Brain microvascular endothelial cell (primary cell): ENCODE results near the gene AGBL5.
A peak's percentile ranks its signal among the peaks of the same experiment; 100 is the strongest.

Source experiments
- DNase-seq: peaks from one replicate; pipeline ENCODE4 v3.0.0-alpha.2; 2020
- H3K27ac ChIP-seq: fragments of 250-450 bp; sonication (Bioruptor Pico); 2 replicates; pipeline ENCODE4 v1.5.1; 2020; ENCODE audit warnings: mild to moderate bottlenecking, moderate library complexity
- H3K27me3 ChIP-seq: fragments of 250-450 bp; sonication (Bioruptor Pico); replicated peaks from 2 replicates; pipeline ENCODE4 v1.5.1; 2020; ENCODE audit warnings: mild to moderate bottlenecking
- H3K36me3 ChIP-seq: fragments of 250-450 bp; sonication (Bioruptor Pico); replicated peaks from 2 replicates; pipeline ENCODE4 v1.5.1; 2020; ENCODE audit warnings: mild to moderate bottlenecking
- H3K4me3 ChIP-seq: 2 replicates; pipeline ENCODE4 v1.5.1; 2011; ENCODE audit warnings: low read depth, mild to moderate bottlenecking, control low read depth, low read length, moderate library complexity
- CTCF ChIP-seq: IDR thresholded peaks from 2 replicates; pipeline ENCODE4 v1.5.1; 2011; ENCODE audit warnings: low read depth, mild to moderate bottlenecking, moderate library complexity, low read length, control low read depth, inconsistent platforms; ENCODE audit errors: missing control alignments
- in situ Hi-C: cut with HindIII; loops from 2 replicates; pipeline ENCODE4 v1.10.0; 2017; ENCODE audit warnings: low sequenced_read_pairs, low pct_ligation_motif_present

Gene AGBL5

GRCh38 chr2:27095745-27096651, 44.5 kb downstream of the AGBL5 start:
- peak overlapping the region; percentile 48 for H3K4me3 ChIP-seq
- no peaks in the 10 kb centered on the region for H3K27me3 ChIP-seq
- no peak overlapping the region for H3K27ac ChIP-seq
- DNase-seq, result peak; percentile 58
- H3K36me3 ChIP-seq, result no peaks in the 10 kb centered on the region
- in situ Hi-C loops, result no loop called here
- no peak for TF ChIP-seq CTCF

GRCh38 chr2:27096748-27097297, 45.4 kb downstream of the AGBL5 start:
- H3K27ac ChIP-seq, result no peak overlapping the region
- TF ChIP-seq CTCF, result no peak
- no peak for DNase-seq
- H3K27me3 ChIP-seq, result no peaks in the 10 kb centered on the region
- no peak overlapping the region for H3K4me3 ChIP-seq
- H3K36me3 ChIP-seq, result no peaks in the 10 kb centered on the region
- in situ Hi-C loops, result no loop called here

- in situ Hi-C loops, result no loop called here
- H3K27me3 ChIP-seq, result no peaks in the 10 kb centered on the region
- H3K4me3 ChIP-seq, result no peak overlapping the region
- DNase-seq, result no peak
- no peak overlapping the region for H3K27ac ChIP-seq
- TF ChIP-seq CTCF, result no peak
- no peaks in the 10 kb centered on the region for H3K36me3 ChIP-seq
Measured at GRCh38 chr2:27097341-27097740, 45.9 kb downstream of the AGBL5 start.

DNA sequence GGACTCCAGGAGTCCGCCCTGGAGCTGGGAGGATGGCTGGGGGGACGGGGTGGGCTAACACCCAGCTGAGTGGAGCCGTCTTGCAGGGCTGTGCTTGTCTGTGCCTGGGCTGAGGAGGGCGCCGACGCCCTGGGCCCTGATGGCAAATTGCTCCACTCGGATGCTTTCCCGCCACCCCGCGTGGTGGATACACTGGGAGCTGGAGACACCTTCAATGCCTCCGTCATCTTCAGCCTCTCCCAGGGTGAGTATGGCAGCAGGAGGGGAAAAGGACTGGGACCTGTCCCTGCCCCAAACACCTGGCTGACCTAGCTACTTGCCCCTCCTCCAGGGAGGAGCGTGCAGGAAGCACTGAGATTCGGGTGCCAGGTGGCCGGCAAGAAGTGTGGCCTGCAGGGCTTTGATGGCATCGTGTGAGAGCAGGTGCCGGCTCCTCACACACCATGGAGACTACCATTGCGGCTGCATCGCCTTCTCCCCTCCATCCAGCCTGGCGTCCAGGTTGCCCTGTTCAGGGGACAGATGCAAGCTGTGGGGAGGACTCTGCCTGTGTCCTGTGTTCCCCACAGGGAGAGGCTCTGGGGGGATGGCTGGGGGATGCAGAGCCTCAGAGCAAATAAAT, 48.0 kb downstream of the AGBL5 start:
- in situ Hi-C loops, result no loop called here
- no peak for DNase-seq
- H3K36me3 ChIP-seq, result no peaks in the 10 kb centered on the region
- no peak for TF ChIP-seq CTCF
- H3K27ac ChIP-seq, result no peak overlapping the region
- H3K27me3 ChIP-seq, result no peaks in the 10 kb centered on the region
- H3K4me3 ChIP-seq, result no peak overlapping the region

DNA sequence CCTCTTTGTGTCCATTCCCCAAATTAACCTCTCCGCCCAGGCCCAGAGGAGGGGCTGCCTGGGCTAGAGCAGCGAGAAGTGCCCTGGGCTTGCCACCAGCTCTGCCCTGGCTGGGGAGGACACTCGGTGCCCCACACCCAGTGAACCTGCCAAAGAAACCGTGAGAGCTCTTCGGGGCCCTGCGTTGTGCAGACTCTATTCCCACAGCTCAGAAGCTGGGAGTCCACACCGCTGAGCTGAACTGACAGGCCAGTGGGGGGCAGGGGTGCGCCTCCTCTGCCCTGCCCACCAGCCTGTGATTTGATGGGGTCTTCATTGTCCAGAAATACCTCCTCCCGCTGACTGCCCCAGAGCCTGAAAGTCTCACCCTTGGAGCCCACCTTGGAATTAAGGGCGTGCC, 48.6 kb downstream of the AGBL5 start:
- Histone ChIP-seq H3K27me3 (no peaks in the 10 kb centered on the region), H3K36me3 (no peaks in the 10 kb centered on the region), H3K27ac (no peak overlapping the region), H3K4me3 (no peak overlapping the region)
- no peak for DNase-seq
- TF ChIP-seq CTCF, result no peak
- in situ Hi-C loops, result loop anchor here (25.0 kb wide), 1 partner anchor 187 kb away; the partner anchor contains the start of genes DNAJC5G and TRIM54
